HG03354 (cell line): ENCODE measurements around the gene ZNF681.
"Not testable (repeated sequence)": the region's sequence is repeated elsewhere in the genome, so short reads cannot be mapped to it uniquely, and the experiment has no call there.

Experiments used
- ATAC-seq: cut with Tn5 transposase; IDR thresholded peaks from one replicate; pipeline ENCODE4 v1.9.1; 2021; ENCODE audit warnings: mild to moderate bottlenecking; ENCODE audit not compliant: unreplicated experiment, poor library complexity, severe bottlenecking

The ZNF681 gene

DNA sequence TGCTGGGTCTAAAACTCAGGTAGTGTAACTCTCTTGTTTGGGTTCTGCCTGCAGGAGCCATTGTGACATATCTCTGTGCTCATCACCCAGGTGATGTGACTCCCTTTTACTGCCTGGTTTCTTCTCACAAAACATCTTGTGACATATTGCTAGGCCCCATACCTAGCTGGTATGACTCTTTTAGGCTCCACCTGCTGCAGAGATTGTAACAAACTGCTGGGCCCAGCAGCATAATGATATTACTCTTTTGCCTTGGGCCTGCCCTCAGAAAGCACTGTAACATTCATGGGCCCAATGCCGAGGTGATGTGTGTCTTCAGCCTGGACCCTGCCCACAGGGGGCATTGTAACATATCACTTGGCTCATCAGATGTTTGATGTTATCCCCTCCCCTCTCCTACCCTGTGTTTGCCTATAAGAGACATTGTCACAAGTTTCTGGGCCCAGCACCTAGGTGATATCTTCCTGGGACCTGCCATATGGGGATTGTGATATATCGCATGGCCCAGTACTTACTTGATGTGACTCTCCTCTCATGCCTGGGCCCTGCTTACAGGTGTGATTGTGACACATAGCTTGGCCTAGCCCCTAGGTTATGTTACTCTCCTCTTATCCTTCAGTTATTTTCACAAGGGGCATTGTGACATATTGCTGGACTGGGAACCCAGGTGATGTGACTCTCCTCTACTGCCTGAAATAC lies 18.0 kb upstream of the ZNF681 start:
- ATAC-seq: no peak

DNA sequence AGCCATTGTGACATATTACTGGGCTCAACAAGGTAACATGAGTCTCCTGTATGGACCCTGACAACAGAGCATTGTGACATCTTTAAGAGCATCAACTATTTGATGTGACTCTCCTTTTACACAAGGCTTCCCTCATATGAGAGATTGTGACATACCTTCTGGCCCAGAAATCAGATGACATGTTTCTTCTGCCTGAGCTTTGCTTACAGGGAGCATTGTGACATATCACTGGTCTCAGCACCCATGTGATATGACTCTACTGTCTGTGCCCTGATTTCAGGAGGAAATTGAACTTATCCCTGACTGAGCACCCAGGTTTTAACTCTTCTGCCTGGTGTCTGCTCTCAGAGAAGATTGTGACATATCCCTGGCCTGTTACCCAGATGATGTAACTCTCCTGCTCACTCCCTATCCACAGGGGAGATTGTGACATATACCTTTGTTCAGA lies 15.9 kb upstream of the ZNF681 start:
- ATAC-seq: no peak

DNA sequence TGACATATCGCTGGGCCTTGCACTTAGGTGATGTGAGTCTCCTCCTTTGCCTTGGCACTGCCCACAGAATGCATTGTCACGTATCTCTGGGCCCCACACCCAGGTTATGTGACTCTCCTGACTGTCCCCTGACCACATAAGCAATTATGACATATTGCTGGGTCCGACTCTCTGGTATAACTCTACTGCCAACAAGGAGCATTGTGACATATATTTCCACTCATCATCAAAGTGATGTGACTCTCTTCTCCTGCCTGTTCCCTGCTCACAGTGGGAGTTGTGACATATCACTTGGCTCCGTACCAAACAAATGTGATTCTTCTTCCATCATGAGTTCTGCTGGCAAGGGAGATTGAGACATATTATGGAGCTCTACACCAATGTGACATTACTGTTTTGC lies 15.4 kb upstream of the ZNF681 start:
- no peak for ATAC-seq

DNA sequence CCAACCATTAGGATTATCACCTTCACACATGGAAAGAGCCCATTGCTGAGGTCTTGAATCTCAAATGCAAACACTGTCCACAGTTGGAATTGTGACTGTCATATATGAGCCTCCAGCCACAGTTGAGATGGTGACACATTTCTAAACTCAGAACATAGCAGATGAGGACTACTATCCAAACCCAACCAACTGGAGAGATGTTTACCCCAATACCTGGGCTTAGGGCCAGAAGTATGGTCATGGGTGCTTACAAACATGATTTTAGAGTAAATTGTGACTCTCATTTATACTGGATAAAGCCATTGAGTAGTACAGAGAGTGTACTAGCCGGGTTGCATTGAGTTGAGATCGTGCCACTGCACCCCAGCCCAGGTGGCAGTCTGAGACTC lies 14.0 kb upstream of the ZNF681 start:
- no peak for ATAC-seq

DNA sequence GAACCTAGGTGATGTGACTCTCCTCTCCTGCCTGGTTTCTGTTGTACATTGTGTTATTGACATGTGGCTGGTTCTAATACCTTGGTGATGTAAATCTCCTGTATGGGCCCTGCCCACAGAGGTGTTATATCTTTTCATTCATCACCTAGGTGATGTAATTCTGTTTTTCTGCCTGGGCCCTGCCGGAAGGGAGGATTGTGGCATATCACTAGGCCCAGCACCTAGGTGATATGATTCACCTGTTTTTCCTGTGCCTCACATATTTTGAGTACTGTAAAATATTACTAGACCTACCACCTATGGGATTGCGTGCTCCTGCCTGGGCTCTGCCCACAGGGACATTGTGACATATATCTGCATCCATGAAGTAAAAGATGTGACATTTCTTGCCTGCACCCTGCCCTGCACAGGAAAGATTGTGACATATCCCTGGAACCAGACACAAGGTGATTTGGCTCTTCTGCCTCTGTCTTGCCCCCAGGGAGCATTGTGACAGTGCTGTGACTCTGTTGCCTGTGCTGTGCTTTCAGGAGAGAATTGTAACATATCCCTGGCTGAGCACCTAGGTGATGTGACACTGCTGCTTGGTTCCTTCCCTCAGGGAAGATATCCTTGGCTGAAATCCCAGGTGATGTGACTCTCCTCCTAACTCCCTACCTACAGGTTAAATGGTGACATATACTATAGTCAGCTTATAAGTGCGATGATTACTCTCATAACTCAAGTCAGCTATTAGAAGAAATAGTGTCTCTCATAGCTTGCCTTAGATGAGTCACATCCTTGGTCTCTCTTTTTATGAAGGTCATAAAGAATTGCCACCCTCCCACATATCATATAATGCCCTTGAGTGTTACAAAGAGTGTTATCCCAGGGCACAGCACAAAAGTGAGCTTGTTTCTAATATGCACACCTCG lies 13.3 kb upstream of the ZNF681 start:
- ATAC-seq: no peak

DNA sequence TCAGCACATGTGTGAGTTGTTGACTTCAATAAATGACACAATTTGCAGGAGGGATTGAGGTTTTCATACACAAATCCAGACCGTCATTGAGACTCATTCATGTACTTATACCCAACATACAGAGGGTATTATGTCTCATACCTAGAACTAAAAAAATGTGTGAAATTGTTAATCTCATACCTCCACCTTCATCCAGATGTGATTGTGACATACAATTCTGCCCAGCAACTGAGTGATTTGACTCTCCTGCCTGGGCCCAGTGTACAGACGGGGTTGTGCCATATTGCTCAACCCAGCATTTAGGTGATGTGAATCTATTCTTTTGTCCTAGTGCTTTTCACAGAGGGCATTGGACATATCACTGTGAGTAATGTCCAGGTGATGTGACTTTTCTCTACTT lies 12.6 kb upstream of the ZNF681 start:
- ATAC-seq: no peak

DNA sequence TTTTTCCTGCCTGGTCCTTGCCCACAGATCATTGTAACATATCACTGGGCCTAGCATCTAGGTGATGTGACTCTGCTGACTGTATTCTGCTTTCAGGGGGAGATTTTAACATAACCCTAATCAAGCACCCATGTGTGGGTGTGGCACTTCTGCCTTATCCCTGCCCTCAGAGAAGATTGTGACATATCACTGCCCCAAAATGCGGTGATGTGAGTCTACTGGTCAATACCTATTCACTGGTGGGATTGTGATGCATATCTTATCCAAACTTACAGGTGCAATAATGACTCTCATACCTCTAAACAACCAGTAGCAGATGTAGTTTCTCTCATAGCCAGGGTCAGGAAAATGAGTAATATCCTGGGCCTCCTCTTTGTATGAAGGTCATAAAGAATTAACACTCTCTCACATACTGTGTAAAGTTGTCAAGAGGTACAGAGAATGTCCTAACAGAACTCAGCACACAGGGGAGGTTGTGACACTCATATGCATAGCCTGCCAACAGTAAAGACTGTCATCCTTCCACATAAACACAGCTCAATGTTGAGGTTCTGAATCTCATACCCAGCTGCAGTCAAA lies 12.1 kb upstream of the ZNF681 start:
- ATAC-seq: no peak

DNA sequence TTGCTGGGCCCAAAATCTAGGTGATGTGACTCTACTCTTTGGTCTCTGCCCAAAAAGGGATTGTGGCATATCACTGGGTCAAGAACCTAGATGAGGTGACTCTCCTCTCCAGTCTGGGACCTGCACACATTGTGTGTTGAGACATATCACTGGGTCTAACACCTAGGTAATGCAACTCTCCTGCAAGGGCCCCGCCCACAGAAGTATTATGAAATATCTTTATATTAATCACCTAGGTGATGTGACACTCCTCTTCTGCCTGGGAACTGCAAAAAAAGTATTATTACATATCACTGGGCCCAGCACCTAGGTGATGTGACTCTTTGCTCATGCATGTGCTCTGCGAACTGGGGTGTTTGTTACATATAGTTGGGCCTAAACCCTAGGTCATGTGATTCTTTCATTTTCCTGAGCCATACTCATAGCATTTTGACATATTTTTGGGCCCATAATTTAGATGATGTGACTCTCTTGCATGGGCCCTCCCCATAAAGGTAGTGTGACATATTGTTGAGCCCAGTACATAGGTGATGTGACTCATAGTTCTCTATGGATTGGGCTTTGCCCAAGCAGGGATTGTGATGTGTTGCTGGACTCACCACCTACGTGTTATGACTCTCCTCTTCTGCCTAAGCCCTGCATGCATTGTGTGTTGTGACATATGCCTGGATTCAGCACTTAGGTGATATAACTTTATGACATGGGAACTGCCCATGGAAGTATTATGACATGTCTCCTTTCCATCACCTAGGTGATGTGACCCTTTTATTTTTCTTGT lies 11.2 kb upstream of the ZNF681 start:
- no peak for ATAC-seq

DNA sequence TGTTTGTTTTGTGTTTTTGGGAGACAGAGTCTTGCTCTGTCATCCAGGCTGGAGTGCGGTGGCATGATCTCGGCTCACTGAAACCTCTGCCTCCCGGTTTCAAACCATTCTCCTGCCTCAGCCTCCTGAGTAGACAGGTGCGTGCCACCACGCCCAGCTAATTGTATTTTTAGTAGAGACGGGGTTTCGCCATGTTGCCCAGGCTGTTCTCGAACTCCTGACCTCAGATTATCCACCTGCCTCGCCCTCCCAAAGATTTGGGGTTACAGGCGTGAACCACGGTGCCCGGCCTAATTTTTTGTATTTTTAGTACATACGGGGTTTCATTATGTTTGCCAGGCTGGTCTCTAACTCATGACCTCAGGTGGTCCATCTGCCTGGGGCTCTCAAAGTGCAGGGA lies 8.3 kb upstream of the ZNF681 start:
- ATAC-seq: no peak

DNA sequence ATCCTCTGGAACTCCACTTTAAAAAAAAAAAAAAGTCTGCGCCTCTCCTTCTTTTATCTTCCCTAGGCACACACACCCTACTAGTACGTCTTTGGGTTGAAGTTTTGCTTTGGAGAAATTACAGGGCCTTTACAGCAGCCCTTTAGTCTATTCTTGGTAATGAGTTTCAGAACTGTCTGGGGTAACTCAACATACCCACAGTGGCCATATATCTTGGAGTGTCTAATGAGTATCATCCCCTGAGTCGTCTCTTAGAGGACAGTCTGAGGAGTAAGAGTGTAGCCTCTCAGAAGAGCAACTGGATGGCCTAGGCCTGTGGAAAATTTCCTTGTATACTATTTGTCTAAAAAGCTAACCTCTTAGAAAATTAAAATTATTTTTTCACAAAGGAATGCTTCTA lies 6.1 kb upstream of the ZNF681 start:
- ATAC-seq: no peak

DNA sequence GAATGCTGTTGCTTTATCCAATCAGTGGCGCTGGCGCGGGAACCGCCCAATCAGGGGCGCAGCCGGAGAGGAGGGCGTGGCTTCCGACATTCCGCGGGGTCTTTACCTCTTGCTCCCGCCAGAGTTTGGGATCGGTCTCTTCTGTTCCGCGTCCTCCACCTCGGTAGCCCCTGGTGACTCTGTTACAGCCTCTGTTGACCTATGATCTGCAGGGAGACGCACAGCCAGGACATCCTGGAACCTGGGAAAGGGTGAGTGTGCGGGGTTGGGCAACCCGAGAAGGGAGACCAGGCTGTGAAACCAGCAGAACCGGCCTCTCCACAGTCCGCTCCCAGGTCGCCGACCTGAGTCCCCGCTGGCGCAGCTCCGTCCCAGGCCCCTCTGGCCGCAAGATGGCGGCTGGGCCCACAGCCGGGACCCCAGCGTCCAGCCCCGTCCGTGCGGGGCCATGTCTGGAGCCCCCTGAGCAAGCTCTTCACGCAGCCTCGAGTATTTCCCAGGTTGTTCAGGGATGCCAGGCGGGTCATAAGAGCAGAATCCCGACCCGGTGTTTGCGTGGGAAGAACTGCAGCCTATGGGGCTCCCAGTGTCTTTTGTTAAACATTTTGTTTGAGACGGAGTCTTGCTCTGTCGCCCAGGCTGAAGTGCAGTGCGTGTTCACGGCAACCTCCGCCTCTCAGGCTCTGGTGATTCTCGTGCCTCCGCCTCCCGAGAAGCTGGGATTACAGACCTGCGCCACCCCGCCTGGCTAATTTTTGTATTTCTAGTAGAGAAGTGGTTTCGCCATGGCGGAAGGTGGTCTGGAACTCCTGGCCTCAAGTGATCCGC lies 4.4 kb upstream of the ZNF681 start:
- ATAC-seq: peak; percentile 56

DNA sequence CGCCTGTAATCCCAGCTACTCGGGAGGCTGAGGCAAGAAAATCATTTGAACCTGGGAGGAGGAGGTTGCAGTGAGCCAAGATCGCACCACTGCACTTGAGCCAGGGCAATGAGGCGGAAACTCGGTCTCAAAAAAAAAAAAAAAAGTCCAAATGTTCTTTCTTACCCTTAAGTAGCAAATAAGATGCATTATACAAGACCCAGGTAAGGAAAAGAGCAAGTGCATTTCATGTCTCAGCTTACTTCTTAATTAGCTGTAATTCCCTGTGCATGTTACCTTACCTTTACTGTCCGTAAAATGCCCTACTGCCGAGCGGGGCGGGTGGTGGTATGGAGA lies 3.8 kb upstream of the ZNF681 start:
- no peak for ATAC-seq

DNA sequence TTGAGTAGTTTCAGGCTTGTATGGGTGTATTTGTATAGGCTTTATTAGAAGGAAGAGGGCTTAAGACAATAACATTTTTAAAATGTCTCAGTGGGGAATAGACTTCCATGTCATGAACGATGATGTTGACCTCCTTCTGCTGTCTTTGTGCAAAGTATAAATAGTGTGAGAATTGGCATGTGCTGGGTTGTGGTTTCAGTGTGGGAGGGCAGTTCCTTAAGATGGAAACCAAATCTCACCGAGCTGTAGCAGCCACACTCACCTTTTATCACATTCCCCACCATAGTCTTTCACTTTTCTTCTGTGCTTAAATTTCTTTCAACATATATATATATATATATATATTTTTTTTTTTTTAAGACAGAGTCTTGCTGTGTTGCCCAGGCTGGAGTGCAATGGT lies 1.6 kb upstream of the ZNF681 start:
- ATAC-seq: not testable (repeated sequence)

DNA sequence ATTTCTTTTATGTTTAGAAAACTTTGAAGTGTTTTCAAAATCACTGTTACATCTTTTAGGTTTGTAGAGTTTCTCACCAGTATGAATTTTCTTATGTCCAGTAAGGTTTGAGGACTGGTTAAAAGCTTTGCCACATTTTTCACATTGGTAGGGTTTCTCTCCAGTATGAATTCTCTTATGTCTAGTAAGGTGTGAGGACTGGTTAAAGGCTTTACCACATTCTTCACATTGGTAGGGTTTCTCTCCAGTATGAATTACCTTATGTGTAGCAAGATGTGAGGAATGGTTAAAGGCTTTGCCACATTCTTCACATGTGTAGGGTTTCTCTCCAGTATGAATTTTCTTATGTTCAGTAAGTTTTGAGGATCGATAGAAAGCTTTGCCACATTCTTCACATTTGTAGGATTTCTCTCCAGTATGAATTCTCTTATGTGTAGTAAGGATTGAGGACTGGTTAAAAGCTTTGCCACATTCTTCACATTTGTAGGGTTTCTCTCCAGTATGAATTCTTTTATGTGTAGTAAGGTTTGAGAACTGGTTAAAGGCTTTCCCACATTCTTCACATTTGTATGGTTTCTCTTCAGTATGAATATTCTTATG lies 15.0 kb downstream of the ZNF681 start:
- not testable (repeated sequence) for ATAC-seq

DNA sequence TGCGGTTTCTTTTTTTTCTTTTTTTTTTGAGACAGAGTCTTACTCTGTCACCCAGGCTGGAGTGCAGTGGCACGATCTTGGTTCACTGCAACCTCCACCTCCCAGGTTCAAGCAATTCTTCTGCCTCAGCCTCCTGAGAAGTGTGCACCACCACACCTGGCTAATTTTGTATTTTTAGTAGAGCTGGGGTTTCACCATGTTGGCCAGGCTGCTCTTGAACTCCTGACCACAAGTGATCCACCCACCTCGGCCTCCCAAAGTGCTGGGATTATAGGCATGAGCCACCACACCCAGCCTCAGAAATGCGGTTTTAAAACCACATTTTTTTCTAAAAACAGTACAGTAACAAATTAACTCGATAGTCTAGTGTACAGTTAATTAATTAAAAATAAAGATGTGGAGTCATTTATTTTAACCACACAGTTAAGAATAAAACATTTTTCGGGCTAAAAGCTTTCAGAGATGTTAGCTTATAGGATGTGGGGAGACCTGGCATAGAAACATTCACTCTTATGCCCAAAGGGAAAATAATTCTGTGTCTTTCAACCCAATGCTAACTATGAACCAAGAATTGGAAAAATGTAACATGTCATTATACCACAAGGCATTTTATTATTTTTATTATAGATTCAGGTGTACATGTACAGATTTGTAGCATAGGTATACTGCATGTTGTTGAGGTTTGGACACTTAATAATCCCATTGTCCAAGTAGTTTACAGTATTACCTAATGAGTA lies 27.8 kb downstream of the ZNF681 start:
- not testable (repeated sequence) for ATAC-seq

DNA sequence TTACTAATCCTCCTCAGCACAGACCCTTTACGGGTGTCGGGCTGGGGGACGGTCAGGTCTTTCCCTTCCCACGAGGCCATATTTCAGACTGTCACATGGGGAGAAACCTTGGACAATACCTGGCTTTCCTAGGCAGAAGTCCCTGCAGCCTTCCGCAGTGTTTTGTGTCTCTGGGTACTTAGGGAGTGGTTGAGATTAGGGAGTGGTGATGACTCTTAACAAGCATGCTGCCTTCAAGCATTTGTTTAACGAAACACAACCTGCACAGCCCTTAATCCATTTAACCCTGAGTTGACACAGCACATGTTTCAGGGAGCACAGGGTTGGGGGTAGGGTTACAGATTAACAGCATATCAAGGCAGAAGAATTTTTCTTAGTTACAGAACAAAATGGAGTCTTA lies 34.5 kb downstream of the ZNF681 start:
- ATAC-seq: not testable (repeated sequence)

DNA sequence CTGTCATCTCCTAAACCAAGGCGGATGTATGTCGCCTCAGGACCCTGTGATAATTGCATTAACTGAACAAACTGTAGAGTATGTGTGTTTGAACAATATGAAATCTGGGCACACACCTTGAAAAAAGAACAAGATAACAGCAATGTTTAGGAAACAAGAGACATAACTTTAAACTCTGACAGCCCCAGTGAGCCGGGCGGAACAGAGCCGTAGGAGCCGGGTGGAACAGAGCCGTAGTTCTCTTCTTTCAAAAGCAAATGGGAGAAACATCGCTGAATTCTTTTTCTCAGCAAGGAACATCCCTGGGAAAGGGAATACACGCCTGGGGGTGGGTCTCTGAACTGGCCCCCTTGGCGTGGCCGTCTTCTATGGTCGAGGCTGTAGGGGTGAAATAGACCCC lies 39.9 kb downstream of the ZNF681 start:
- no peak for ATAC-seq

DNA sequence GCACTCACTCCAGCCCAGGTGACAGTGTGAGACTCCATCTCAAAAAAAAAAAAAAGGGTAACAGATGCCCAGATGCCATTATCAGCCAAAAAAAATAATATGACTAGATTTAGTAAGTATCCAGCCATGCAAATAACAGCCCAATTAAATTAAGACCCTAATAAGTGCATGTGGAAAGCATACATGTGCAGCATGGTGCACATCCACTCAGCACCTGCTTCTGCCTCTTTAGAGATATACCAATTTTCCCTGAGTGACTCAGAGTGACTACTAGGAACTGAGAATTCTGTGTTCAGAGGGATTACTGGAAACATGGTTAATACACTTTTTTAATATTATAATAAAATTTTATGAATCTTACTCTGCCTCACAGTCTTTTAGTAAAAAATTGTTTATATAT lies 41.9 kb downstream of the ZNF681 start:
- ATAC-seq: no peak
